Measurements from ENCODE around the gene SLC18A2.

- TF ChIP-seq TARDBP (IDR thresholded peaks at IDR 0.05) (no peak), RNF2 (IDR thresholded peaks at IDR 0.05) (no peak), CEBPB (tag; IDR thresholded peaks at IDR 0.05) (no peak), U2AF2 (optimal IDR thresholded peaks at IDR 0.05; ENCODE audit: low read depth, low read length) (no peak), HBP1 (CRISPR knock-in tag; IDR thresholded peaks at IDR 0.05) (no peak), POLR2AphosphoS5 (IDR thresholded peaks at IDR 0.05; ENCODE audit: control insufficient read depth, insufficient read depth, low read depth, low read length) (no peak), ZNF324 (CRISPR knock-in tag; IDR thresholded peaks at IDR 0.05) (no peak), XRCC4 (IDR thresholded peaks at IDR 0.05; ENCODE audit: extremely low read depth, insufficient read depth, insufficient read length) (no peak)
Measured at GRCh38 chr10:117221156-117221711, 19.7 kb upstream of the SLC18A2 start.
